ENCODE data around the gene TMEM63C.

- TF ChIP-seq CTCF (IDR thresholded peaks at IDR 0.05) (no peak), POLR2A (IDR thresholded peaks at IDR 0.05) (no peak)
These were observed 94.0 kb downstream of the TMEM63C start for GRCh38 chr14:77275601-77276017.
